Posterior cingulate gyrus (tissue), 11 donors: Measurements from ENCODE around the gene EPC2.
A peak's percentile ranks its signal among the peaks of the same experiment; 100 is the strongest.
"Not testable (repeated sequence)": the region's sequence is repeated elsewhere in the genome, so short reads cannot be mapped to it uniquely, and the experiment has no call there.

Experiments
- DNase-seq, 10 donors: peaks; one replicate each; pipeline versions ENCODE4 v3.0.0 to v3.0.0-alpha.2; 2020 to 2021; ENCODE audit warnings: mixed read lengths in 3 of 10
- intact Hi-C: fragments of 100-400 bp; cut with DNase I; formaldehyde crosslinking; loops from one replicate; pipeline ENCODE4 v1.15.1; 2023

EPC2 gene

GRCh38 chr2:148640767-148641166 lies 3.8 kb upstream of the EPC2 start:
- intact Hi-C loops, result loop anchor here (2.0 kb wide), 1 partner anchor 350 kb away; no protein-coding TSS in a partner anchor
- DNase-seq, result peak in 4 of 10 donors; percentile 9 to 79 (median 14)

- DNase-seq, result no peak
- intact Hi-C loops, result no loop called here
These were observed 2.3 kb upstream of the EPC2 start for GRCh38 chr2:148642112-148642744.

- intact Hi-C loops, result no loop called here
- DNase-seq, result no peak
These were observed 1.6 kb upstream of the EPC2 start for GRCh38 chr2:148642891-148643416.

GRCh38 chr2:148643421-148643820 lies 1.1 kb upstream of the EPC2 start:
- no peak for DNase-seq
- intact Hi-C loops, result no loop called here

- peak; percentile 87 to 99 (median 95) for DNase-seq
- intact Hi-C loops, result loop anchor here (2.0 kb wide), 1 partner anchor 230 kb away; the partner anchor contains the start of gene KIF5C
These were observed 460 bp downstream of the EPC2 start for GRCh38 chr2:148644883-148645538.

GRCh38 chr2:148645539-148646230 lies 1.1 kb downstream of the EPC2 start:
- intact Hi-C loops, result loop anchor here (2.0 kb wide), 1 partner anchor 229 kb away; the partner anchor contains the start of gene KIF5C
- peak; percentile 15 to 88 (median 34) for DNase-seq

- intact Hi-C loops, result no loop called here
- no peak for DNase-seq
These were observed 1.6 kb downstream of the EPC2 start for GRCh38 chr2:148646231-148646559.

GRCh38 chr2:148647711-148648110 lies 3.2 kb downstream of the EPC2 start:
- intact Hi-C loops, DNase-seq: not testable (repeated sequence)

GRCh38 chr2:148649936-148650335 lies 5.4 kb downstream of the EPC2 start:
- intact Hi-C loops, result no loop called here

GRCh38 chr2:148650881-148651280 lies 6.3 kb downstream of the EPC2 start:
- DNase-seq, result no peak
- intact Hi-C loops, result no loop called here

More at GRCh38 chr2:148649936-148650335, 5.4 kb downstream of the EPC2 start:
- DNase-seq, result no peak

- intact Hi-C loops, result no loop called here
- no peak for DNase-seq
These were observed 7.4 kb downstream of the EPC2 start for GRCh38 chr2:148651972-148652371.

GRCh38 chr2:148653437-148653836 lies 8.9 kb downstream of the EPC2 start:
- no peak for DNase-seq
- intact Hi-C loops, result no loop called here

GRCh38 chr2:148654435-148654834 lies 9.9 kb downstream of the EPC2 start:
- DNase-seq, result no peak
- intact Hi-C loops, result no loop called here

GRCh38 chr2:148656516-148656915 lies 12.0 kb downstream of the EPC2 start:
- no peak for DNase-seq
- intact Hi-C loops, result no loop called here

- intact Hi-C loops, result no loop called here
- DNase-seq, result no peak
These were observed 14.5 kb downstream of the EPC2 start for GRCh38 chr2:148658807-148659722.

GRCh38 chr2:148660999-148661398 lies 16.4 kb downstream of the EPC2 start:
- DNase-seq, result no peak
- intact Hi-C loops, result no loop called here

- intact Hi-C loops, DNase-seq: not testable (repeated sequence)
These were observed 17.8 kb downstream of the EPC2 start for GRCh38 chr2:148662332-148662731.

GRCh38 chr2:148664229-148664628 lies 19.7 kb downstream of the EPC2 start:
- no peak for DNase-seq
- intact Hi-C loops, result no loop called here

- DNase-seq, result no peak
- intact Hi-C loops, result no loop called here
These were observed 22.0 kb downstream of the EPC2 start for GRCh38 chr2:148666555-148666954.

GRCh38 chr2:148667113-148667836 lies 22.7 kb downstream of the EPC2 start:
- DNase-seq, result peak in 1 of 10 donors; percentile 8
- intact Hi-C loops, result no loop called here
